Measurements from ENCODE around the gene LYZ. TPM values are rescaled to one million over a fixed set of nuclear protein-coding genes. Genes with fewer than 3 reads are reported as not detected.

Gene LYZ
- total RNA-seq, 1 experiment from 2014 or later: 1.3 TPM

DNA sequence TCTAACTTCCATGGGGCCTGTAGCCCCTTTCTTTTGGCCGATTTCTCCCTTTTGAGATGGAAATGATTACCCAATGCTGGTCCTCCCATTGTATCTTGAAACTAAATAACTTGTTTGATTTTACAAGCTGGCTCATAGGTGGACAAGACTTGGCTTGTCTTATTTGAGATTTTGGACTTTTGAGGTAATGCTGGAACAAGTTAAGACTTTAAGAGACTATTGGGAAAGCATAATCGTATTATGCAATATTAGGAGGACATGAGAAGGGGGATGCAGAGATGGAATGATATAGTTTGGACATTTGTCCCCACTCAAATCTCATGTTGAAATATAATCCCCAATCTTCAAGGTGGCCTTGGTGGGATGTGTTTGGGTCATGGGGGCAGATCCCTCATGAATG lies 49.2 kb upstream of the LYZ start:
- no peaks in the 10 kb centered on the region for H3K9me2 ChIP-seq (ENCODE audit: insufficient read depth)
- ChIA-PET RAD21 (ENCODE audit: low non-redundant PET in 1 of 2, low total read pairs in 2 of 2, uncharacterized antibody in 2 of 2, unreplicated experiment in 2 of 2) (no interaction called here), POLR2A (no interaction called here), CTCF (interaction anchor here (1.3 kb wide), 1 partner anchor 8 kb away, joined by 3 read pairs; no protein-coding TSS in a partner anchor)
- no peaks in the 10 kb centered on the region for H3K4me1 ChIP-seq (ENCODE audit: control insufficient read depth in 1 of 2, insufficient read depth in 2 of 2, low read length in 2 of 2)
- no peak overlapping the region for H3K27ac ChIP-seq (ENCODE audit: low read depth, low read length)
- H3K36me3 ChIP-seq (ENCODE audit: control insufficient read depth in 1 of 2, insufficient read depth in 2 of 2, low read length in 2 of 2): no peaks in the 10 kb centered on the region
- no peak overlapping the region for H2AFZ ChIP-seq (ENCODE audit: low read depth, low read length, poor library complexity, severe bottlenecking)
- H4K20me1 ChIP-seq (ENCODE audit: insufficient read depth): no peaks in the 10 kb centered on the region
- H3K9ac ChIP-seq (ENCODE audit: low read length): no peak overlapping the region
- H3K79me2 ChIP-seq (ENCODE audit: insufficient read depth, low read length): no peaks in the 10 kb centered on the region
- intact Hi-C loops (cut with micrococcal nuclease): no loop called here
- no peaks in the 10 kb centered on the region for H3K27me3 ChIP-seq (ENCODE audit: insufficient read depth, low read length)
- no peak overlapping the region for H3K4me2 ChIP-seq (ENCODE audit: low read length)
- TF ChIP-seq, protein P1, sequence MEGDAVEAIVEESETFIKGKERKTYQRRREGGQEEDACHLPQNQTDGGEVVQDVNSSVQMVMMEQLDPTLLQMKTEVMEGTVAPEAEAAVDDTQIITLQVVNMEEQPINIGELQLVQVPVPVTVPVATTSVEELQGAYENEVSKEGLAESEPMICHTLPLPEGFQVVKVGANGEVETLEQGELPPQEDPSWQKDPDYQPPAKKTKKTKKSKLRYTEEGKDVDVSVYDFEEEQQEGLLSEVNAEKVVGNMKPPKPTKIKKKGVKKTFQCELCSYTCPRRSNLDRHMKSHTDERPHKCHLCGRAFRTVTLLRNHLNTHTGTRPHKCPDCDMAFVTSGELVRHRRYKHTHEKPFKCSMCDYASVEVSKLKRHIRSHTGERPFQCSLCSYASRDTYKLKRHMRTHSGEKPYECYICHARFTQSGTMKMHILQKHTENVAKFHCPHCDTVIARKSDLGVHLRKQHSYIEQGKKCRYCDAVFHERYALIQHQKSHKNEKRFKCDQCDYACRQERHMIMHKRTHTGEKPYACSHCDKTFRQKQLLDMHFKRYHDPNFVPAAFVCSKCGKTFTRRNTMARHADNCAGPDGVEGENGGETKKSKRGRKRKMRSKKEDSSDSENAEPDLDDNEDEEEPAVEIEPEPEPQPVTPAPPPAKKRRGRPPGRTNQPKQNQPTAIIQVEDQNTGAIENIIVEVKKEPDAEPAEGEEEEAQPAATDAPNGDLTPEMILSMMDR (IDR thresholded peaks at IDR 0.05 in 2 of 3, conservative IDR thresholded peaks at IDR 0.05 in 1 of 3; ENCODE audit: borderline replicate concordance in 1 of 3, insufficient read depth in 1 of 3, low read depth in 2 of 3, low read length in 2 of 3): no peak
- TF ChIP-seq, protein P2, sequence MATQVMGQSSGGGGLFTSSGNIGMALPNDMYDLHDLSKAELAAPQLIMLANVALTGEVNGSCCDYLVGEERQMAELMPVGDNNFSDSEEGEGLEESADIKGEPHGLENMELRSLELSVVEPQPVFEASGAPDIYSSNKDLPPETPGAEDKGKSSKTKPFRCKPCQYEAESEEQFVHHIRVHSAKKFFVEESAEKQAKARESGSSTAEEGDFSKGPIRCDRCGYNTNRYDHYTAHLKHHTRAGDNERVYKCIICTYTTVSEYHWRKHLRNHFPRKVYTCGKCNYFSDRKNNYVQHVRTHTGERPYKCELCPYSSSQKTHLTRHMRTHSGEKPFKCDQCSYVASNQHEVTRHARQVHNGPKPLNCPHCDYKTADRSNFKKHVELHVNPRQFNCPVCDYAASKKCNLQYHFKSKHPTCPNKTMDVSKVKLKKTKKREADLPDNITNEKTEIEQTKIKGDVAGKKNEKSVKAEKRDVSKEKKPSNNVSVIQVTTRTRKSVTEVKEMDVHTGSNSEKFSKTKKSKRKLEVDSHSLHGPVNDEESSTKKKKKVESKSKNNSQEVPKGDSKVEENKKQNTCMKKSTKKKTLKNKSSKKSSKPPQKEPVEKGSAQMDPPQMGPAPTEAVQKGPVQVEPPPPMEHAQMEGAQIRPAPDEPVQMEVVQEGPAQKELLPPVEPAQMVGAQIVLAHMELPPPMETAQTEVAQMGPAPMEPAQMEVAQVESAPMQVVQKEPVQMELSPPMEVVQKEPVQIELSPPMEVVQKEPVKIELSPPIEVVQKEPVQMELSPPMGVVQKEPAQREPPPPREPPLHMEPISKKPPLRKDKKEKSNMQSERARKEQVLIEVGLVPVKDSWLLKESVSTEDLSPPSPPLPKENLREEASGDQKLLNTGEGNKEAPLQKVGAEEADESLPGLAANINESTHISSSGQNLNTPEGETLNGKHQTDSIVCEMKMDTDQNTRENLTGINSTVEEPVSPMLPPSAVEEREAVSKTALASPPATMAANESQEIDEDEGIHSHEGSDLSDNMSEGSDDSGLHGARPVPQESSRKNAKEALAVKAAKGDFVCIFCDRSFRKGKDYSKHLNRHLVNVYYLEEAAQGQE (IDR thresholded peaks at IDR 0.05; ENCODE audit: low read depth): no peak
- TF ChIP-seq ZNF274 (IDR thresholded peaks at IDR 0.05; ENCODE audit: low read depth, low read length) (no peak), ELF1 (IDR thresholded peaks at IDR 0.05; ENCODE audit: borderline replicate concordance, low read depth) (no peak)
- TF ChIP-seq, protein P3, sequence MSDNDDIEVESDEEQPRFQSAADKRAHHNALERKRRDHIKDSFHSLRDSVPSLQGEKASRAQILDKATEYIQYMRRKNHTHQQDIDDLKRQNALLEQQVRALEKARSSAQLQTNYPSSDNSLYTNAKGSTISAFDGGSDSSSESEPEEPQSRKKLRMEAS (IDR thresholded peaks at IDR 0.05): no peak
- TF ChIP-seq, protein P4, sequence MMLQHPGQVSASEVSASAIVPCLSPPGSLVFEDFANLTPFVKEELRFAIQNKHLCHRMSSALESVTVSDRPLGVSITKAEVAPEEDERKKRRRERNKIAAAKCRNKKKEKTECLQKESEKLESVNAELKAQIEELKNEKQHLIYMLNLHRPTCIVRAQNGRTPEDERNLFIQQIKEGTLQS (IDR thresholded peaks at IDR 0.05): no peak
- BruUV-seq (replicated peaks): no TSS peak
- ATAC-seq (no peak), DNase-seq (ENCODE audit: low read depth, low spot score) (no peak)
- H3K4me3 ChIP-seq (replicated peaks in 1 of 2; ENCODE audit: low read depth in 1 of 2, low read length in 2 of 2): no peak overlapping the region
- 0 out of 4 replicates have a peak, but pooled peaks cover 0 to 5% of the 10 kb centered on the region in 2 experiments for H3K9me3 ChIP-seq (ENCODE audit: control insufficient read depth in 1 of 2, insufficient read depth in 1 of 2, low read depth in 1 of 2, low read length in 2 of 2)
